ENCODE results near the gene LMNTD1. TPM values are rescaled to one million over a fixed set of nuclear protein-coding genes. Genes with fewer than 3 reads are reported as not detected.
"Not testable (repeated sequence)": the region's sequence is repeated elsewhere in the genome, so short reads cannot be mapped to it uniquely, and the experiment has no call there.

LMNTD1 gene, protein sequence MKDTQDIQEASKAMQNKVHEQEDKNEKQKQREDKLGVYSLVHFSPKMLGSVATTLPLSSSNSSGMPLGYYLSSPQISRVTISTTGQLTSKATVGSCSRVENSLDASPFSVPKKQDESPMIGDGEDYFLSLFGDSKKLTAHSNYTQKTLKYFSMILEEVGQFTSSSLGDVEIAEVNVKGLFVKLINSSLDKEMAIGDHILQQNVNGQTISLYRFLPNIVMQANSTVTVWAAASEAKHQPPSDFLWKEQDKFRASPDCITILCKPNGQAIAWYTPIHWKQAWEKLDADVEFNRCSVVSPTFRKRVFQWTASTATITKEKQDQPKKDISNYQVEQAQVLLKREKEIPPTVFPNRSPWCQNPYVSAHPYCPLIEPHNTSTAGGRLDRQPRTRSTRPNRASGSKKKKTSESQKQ
- not detected for polyA plus RNA-seq (ENCODE audit: low read depth in 6 of 6)

DNA sequence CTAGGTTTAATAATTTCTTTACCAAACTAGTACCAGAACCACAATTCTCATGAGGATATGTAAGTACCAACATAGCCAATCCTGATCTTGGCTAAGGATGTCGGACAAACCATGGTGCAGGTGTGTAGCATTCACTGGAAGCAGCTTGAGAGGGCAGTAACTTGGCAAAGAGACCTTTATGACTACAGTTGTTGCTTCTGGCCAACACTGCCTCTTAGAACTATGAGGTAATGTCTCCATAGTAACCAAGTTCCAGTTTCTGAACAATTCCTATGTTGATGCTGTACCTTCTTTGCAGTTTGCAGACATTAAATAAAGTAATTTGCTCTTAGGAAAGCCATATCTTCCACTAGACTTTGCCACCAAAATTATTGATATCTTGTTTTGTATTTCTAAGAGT, at the start of gene LMNTD1:
Gene LMNTD1 (minus strand): TSS at position 186 of the 400 bp plus-strand sequence. CDS start 324 bp downstream, outside the sequence.
- ATAC-seq (ENCODE audit: low read depth in 2 of 2) (no peak), DNase-seq (no peak)
- Mint-ChIP-seq H3K36me3 (no peaks in the 10 kb centered on the region), H3K9me3 (no peaks in the 10 kb centered on the region), H3K4me1 (peaks cover 0 to 3% (median 2%) of the 10 kb centered on the region in 3 donors), H3K4me3 (no peak within 1 kb of the TSS), H3K27ac (no peak within 1 kb of the TSS), H3K27me3 (peaks cover 7 to 10% (median 7%) of the 10 kb centered on the region in 3 donors)

DNA sequence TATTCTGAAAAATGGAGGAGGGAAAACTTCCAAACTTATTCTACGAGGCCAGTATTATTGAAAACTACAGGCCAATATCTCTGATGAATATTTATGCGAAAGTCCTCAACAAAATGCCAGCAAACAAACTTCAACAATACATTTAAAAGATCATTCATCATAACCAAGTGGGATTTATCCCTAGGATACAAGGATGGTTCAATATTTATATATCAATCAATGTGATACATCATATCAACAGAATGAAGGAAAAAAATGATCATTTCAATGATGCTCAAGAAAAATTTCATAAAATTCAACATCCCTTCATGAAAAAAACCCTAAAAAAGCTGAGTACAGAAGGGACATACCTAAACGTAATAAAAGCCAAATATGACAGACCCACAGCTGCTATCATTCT, 45.9 kb upstream of the LMNTD1 start:
- DNase-seq (no peak), ATAC-seq (ENCODE audit: low read depth in 2 of 2) (no peak)
- peaks cover 0 to 19% (median 12%) of the 10 kb centered on the region in 7 donors for H3K9me3 Mint-ChIP-seq
- H3K36me3 Mint-ChIP-seq: no peaks in the 10 kb centered on the region
- no peak overlapping the region for H3K27ac Mint-ChIP-seq
- no peak overlapping the region for H3K4me3 Mint-ChIP-seq
- H3K27me3 Mint-ChIP-seq: no peaks in the 10 kb centered on the region
- peaks cover 0 to 9% (median 4%) of the 10 kb centered on the region in 3 donors for H3K4me1 Mint-ChIP-seq

DNA sequence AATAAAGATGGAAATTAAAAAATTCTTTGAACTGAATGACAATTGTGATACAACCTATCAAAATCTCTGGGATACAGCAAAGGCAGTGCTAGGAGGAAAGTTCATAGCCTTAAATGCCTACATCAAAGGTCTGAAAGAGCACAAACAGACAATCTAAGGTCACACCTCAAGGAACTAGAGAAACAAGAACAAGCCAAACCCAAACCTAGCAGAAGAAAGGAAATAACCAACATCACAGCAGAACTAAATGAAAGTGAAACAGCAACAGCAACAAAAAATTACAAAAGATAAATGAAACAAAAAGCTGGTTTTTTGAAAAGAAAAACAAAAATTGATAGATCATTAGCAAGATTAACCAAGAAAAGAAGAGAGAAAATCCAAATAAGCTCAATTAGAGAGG, 42.4 kb upstream of the LMNTD1 start:
- H3K36me3 Mint-ChIP-seq; ATAC-seq (ENCODE audit: low read depth in 2 of 2); H3K27me3 Mint-ChIP-seq; DNase-seq; H3K27ac Mint-ChIP-seq; H3K4me3 Mint-ChIP-seq; H3K4me1 Mint-ChIP-seq: not testable (repeated sequence)
- peaks cover 0 to 19% (median 10%) of the 10 kb centered on the region in 7 donors for H3K9me3 Mint-ChIP-seq

DNA sequence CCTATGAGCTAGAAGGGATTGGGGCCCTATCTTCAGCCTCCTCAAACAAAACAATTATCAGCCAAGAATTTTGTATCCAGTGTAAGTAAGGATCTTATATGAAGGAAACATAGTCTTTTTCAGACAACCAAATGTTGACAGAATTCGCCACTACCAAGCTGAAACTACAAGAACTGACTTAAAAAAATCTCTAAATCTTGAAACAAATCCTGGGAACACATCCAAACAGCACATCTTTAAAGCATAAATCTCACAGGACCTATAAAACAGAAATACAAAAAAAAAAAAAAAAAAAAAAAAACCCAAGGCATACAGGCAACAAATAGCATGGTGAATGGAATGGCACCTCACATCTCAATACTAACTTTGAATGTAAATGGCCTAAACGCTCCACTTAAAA, 41.3 kb upstream of the LMNTD1 start:
- no peaks in the 10 kb centered on the region for H3K27me3 Mint-ChIP-seq
- peaks cover 0 to 9% (median 4%) of the 10 kb centered on the region in 3 donors for H3K4me1 Mint-ChIP-seq
- ATAC-seq (ENCODE audit: low read depth in 2 of 2) (no peak), DNase-seq (no peak)
- no peaks in the 10 kb centered on the region for H3K36me3 Mint-ChIP-seq
- H3K4me3 Mint-ChIP-seq: no peak overlapping the region
- H3K9me3 Mint-ChIP-seq: peaks cover 0 to 11% (median 6%) of the 10 kb centered on the region in 7 donors
- H3K27ac Mint-ChIP-seq: no peak overlapping the region

DNA sequence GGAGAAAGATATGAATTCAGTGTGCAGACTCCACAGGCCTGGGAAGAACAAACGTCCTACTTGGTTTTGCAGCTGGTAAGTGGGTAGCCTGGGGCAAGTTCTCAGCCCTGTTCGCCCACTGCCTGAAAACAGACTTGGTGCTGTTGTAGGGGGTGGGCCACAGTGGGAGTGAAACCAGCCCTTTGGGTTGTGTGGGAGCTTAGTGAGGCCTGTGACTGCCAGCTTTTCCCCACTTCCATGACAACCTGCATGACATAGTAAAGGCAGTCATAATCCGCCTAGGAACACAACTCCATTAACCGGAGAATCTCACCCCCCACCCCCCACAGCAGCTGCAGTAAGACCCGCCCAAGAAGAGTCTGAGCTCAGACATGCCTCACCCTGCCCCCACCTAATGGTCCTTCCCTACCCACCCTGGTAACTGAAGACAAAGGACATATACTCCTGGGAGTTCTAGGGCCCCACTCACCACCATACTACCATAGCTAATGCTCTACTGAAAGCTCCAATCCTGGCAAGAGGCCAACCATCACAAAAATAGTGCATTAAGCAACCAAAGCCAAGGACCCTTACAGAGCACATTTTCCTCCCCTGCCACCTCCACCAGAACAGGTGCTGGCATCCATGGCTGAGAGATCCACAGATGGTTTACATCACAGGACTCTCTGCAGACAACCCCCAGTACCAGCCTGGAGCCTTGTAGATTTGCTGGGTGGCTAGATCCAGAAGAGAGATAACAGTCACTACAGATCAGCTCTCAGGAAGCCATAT, 39.8 kb upstream of the LMNTD1 start:
- Mint-ChIP-seq H3K4me1 (peaks cover 0 to 9% (median 4%) of the 10 kb centered on the region in 3 donors), H3K27me3 (no peaks in the 10 kb centered on the region), H3K4me3 (no peak overlapping the region), H3K27ac (no peak overlapping the region), H3K36me3 (no peaks in the 10 kb centered on the region), H3K9me3 (peaks cover 0 to 3% (median 0%) of the 10 kb centered on the region in 7 donors)
- ATAC-seq (ENCODE audit: low read depth in 2 of 2) (no peak), DNase-seq (no peak)

DNA sequence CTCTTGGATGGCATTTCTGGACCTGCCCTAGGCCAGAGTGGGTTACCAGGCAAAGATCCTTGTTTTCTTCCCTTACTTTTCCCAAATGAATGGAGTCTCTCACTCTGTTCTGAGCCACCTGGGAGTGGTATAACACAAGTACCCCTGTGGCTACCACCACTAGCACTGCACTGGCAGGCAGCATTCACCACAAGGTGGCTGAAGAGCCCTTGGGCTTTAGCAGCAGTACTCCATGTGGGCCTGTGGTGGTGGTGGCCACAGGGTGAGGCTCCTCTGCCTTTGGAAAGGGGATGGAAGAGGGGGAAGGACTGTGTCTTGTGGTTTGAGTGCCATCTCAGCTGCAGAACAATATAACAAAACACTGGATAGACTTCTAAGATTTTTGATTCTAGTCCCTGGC, 38.1 kb upstream of the LMNTD1 start:
- DNase-seq (no peak), ATAC-seq (ENCODE audit: low read depth in 2 of 2) (no peak)
- H3K27ac Mint-ChIP-seq: no peak overlapping the region
- H3K4me1 Mint-ChIP-seq: peaks cover 0 to 9% (median 4%) of the 10 kb centered on the region in 3 donors
- H3K36me3 Mint-ChIP-seq: no peaks in the 10 kb centered on the region
- peaks cover 0 to 5% (median 0%) of the 10 kb centered on the region in 7 donors for H3K9me3 Mint-ChIP-seq
- no peak overlapping the region for H3K4me3 Mint-ChIP-seq
- H3K27me3 Mint-ChIP-seq: no peaks in the 10 kb centered on the region

DNA sequence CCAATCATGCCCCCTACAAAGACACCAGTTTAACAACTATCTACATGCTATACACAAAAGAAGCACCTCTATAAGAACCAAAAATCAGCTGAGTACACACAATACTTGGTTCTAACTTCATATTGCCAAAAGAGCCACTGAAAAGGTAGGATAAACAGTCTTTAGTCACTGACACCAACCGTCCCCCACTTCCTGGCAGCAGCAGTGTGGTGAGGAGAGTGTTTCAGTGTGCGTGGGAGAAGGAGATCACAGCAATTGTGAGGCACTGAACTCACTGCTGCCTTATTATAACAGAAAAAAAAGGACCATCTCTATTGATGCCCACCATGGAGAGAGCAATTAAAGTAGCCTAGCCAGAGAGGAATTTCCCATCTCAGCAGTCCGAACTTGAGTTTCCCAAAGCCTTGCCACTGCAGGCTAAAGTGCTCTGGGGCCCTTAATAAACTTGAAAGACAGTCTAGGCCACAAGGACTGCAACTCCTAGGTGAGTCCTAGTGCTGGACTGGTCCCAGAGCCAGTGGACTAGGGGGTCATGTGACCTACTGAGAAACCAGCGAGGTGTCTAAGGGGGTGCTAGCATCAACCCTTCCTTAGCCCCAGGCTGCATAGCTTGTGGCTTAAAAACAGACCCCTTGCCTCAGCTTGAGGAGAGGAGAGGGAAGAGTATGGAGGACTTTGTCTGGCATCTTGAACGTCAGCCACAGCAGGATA, 37.1 kb upstream of the LMNTD1 start:
- H3K4me3 Mint-ChIP-seq: no peak overlapping the region
- H3K9me3 Mint-ChIP-seq: peaks cover 0 to 5% (median 0%) of the 10 kb centered on the region in 7 donors
- ATAC-seq (ENCODE audit: low read depth in 2 of 2): no peak
- no peaks in the 10 kb centered on the region for H3K36me3 Mint-ChIP-seq
- peaks cover 0 to under 1% (median 0%) of the 10 kb centered on the region in 3 donors for H3K4me1 Mint-ChIP-seq
- no peak for DNase-seq
- H3K27me3 Mint-ChIP-seq: no peaks in the 10 kb centered on the region
- peak overlapping the region in 1 of 6 donors; percentile 18 for H3K27ac Mint-ChIP-seq

DNA sequence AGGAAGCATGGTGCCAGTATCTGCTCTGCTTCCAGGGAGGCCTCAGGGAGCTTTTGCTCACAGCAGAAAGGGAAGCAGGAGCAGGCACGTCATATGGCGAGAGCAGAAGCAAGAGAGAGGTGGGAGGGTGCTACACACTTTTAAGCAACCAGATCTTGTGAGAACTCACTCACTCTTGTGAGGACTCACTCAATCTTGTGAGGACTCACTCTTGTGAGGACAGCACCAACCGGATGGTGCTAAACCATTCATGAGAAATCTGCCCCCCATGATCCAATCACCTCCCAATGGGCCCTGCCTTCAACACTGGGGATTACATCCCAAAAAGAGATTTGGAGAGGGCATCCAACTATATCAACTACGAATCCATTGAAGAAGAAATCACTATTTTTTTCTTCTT, 34.3 kb upstream of the LMNTD1 start:
- ATAC-seq (ENCODE audit: low read depth in 2 of 2) (no peak), DNase-seq (no peak)
- Mint-ChIP-seq H3K4me3 (no peak overlapping the region), H3K4me1 (no peaks in the 10 kb centered on the region), H3K9me3 (peaks cover 0 to 5% (median 0%) of the 10 kb centered on the region in 7 donors), H3K27me3 (no peaks in the 10 kb centered on the region), H3K27ac (no peak overlapping the region), H3K36me3 (no peaks in the 10 kb centered on the region)

DNA sequence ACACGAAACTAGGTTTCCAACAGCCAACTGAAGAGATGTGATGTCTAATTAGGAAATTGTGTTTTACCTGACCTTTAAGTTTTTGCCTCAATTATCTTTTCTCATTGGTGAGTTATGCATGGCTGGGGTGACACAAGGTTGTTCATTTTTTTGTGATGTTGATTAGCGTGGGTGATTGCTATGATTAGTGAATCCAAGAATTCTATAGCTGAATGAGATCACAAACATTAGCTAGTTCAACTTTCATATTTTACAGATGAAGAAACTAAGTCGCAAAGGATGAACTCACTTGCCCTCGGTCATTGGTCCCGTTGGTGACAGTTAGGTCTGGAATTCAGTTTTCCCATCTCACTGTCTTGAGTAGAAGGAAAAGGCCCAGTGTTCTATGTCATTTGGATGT, 32.6 kb upstream of the LMNTD1 start:
- Mint-ChIP-seq H3K27me3 (no peaks in the 10 kb centered on the region), H3K4me3 (no peak overlapping the region), H3K9me3 (peaks cover 0 to 5% (median 0%) of the 10 kb centered on the region in 7 donors), H3K4me1 (no peaks in the 10 kb centered on the region), H3K36me3 (no peaks in the 10 kb centered on the region), H3K27ac (no peak overlapping the region)
- ATAC-seq (ENCODE audit: low read depth in 2 of 2) (no peak), DNase-seq (no peak)

DNA sequence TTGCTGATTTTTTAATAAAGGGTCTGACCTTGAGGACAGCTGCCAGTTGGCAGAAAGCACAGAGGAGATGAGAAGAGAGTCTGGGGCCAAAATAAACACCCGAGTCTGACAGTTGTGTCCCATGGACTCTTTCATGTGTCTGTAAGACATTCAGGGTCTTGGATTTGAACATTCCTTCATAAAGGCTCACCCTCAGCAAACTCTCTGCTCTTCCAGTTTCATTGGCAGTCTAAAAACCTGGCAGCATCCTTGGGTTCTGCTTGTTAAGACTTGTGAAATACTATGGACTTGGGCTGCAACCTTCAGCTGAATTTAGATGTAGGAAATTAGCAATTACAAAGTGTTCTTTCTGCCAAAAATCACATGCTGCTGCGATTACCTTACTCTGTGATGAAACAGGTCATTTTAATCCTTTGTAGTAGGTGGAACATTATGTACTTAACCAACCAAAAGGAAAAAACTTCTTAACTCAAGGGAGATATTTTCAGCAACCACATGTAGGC, 32.0 kb upstream of the LMNTD1 start:
- peaks cover 0 to 5% (median 0%) of the 10 kb centered on the region in 7 donors for H3K9me3 Mint-ChIP-seq
- ATAC-seq (ENCODE audit: low read depth in 2 of 2) (no peak), DNase-seq (no peak)
- no peaks in the 10 kb centered on the region for H3K4me1 Mint-ChIP-seq
- H3K36me3 Mint-ChIP-seq: no peaks in the 10 kb centered on the region
- no peaks in the 10 kb centered on the region for H3K27me3 Mint-ChIP-seq
- no peak overlapping the region for H3K27ac Mint-ChIP-seq
- H3K4me3 Mint-ChIP-seq: no peak overlapping the region

DNA sequence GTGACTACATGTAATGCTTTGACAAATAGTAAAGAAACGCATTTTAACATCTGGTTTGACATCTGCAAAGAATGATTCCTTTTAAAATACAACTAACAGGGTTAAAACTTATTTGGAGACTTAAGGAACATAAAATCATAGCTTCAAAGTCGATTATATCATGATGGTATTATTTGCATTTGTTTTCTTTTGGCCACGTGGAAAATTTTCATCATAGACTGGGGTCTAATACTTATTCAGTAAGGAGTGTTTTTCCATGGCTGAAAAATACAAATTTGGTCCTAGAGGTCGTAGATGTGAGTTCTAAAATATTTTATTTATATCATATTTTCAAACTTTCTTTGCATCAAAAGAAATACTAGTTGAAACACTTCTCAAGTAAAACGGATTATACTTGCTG, 31.5 kb upstream of the LMNTD1 start:
- H3K4me3 Mint-ChIP-seq: no peak overlapping the region
- no peaks in the 10 kb centered on the region for H3K27me3 Mint-ChIP-seq
- DNase-seq: no peak
- no peak overlapping the region for H3K27ac Mint-ChIP-seq
- peaks cover 0 to 5% (median 0%) of the 10 kb centered on the region in 7 donors for H3K9me3 Mint-ChIP-seq
- H3K4me1 Mint-ChIP-seq: no peaks in the 10 kb centered on the region
- no peak for ATAC-seq (ENCODE audit: low read depth in 2 of 2)
- H3K36me3 Mint-ChIP-seq: no peaks in the 10 kb centered on the region

DNA sequence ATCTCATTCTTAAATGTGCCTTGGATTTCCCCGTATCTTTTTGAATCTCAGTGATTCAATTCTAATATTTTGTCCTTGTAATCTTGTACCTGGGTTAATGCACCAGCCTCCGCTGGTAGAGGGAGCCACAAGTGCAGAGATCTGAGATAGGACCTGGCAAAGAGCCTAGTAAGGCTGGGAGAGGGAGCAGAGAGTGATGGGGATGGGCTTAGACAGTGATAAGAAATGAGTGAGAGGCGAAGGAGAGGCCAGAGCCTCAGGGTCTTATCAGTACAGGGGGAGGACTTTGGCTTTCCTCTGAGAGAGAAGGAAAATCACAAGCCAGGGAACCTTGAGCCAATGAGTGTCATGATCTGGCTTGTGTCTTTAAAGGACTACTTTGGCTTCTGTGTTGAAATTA, 30.5 kb upstream of the LMNTD1 start:
- H3K27me3 Mint-ChIP-seq: no peaks in the 10 kb centered on the region
- peak overlapping the region in 1 of 8 donors; percentile 43 for H3K4me3 Mint-ChIP-seq
- H3K4me1 Mint-ChIP-seq: no peaks in the 10 kb centered on the region
- peaks cover 0 to 5% (median 0%) of the 10 kb centered on the region in 7 donors for H3K9me3 Mint-ChIP-seq
- no peak for DNase-seq
- no peak for ATAC-seq (ENCODE audit: low read depth in 2 of 2)
- no peaks in the 10 kb centered on the region for H3K36me3 Mint-ChIP-seq
- peak overlapping the region in 1 of 6 donors; percentile 17 for H3K27ac Mint-ChIP-seq

DNA sequence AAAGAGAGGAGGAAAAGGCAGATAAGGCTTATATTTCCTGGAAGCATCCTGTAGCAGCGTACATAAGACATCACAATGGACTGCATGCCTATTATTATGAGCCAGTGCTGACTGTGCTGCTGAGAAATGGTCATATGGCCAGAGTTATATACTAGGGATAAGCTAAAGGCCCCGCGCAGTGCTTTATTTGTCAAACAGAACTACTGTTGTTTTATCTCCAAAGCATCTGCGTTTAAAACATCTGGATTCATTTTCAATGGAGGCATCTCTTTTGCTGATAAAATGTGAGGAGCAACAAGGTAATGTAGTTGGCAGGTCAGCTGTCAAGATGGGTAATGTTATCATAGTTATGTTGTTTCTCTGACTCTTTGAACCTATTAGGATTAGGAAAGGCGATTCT, 28.0 kb upstream of the LMNTD1 start:
- H3K36me3 Mint-ChIP-seq: no peaks in the 10 kb centered on the region
- peaks cover 0 to 7% (median 0%) of the 10 kb centered on the region in 7 donors for H3K9me3 Mint-ChIP-seq

More for the DNA sequence above, 28.0 kb upstream of the LMNTD1 start:
- Mint-ChIP-seq H3K27ac (no peak overlapping the region), H3K27me3 (peaks cover 0 to 6% (median 0%) of the 10 kb centered on the region in 3 donors), H3K4me1 (no peaks in the 10 kb centered on the region), H3K4me3 (no peak overlapping the region)
- ATAC-seq (ENCODE audit: low read depth in 2 of 2): no peak
- DNase-seq: no peak
